ENCODE measurements around the gene RPIA. TPM values are rescaled to one million over a fixed set of nuclear protein-coding genes. Genes with fewer than 3 reads are reported as not detected.
A peak's percentile ranks its signal among the peaks of the same experiment; 100 is the strongest.

The RPIA gene
- total and polyA plus RNA-seq, 9 of the 15 experiments (the other 6 are each of a cell fraction or from before 2014, with no cell fraction given): 7.8 to 41.2 (median 25.8) TPM

- TF ChIP-seq FOXM1 (IDR thresholded peaks at IDR 0.05; ENCODE audit: low read depth): peak; percentile 47; the same call in 1 of the 2 replicates
- TF ChIP-seq FOXM1 (CRISPR knock-in tag; IDR thresholded peaks at IDR 0.05; ENCODE audit: low read depth): no peak
- TF ChIP-seq CHD2 (IDR thresholded peaks at IDR 0.05; ENCODE audit: low read depth, low read length): peak; percentile 60; the same call in 1 of the 2 replicates
- no peak for TF ChIP-seq NR3C1 (CRISPR knock-in tag; IDR thresholded peaks at IDR 0.05)
- TF ChIP-seq TEAD4 (IDR thresholded peaks at IDR 0.05; ENCODE audit: low read length): peak; percentile 69
- TF ChIP-seq TEAD4 (CRISPR knock-in tag; IDR thresholded peaks at IDR 0.05; ENCODE audit: borderline replicate concordance): no peak
- peak; percentile 17; the same call in 1 of the 2 replicates for TF ChIP-seq SMARCC2 (IDR thresholded peaks at IDR 0.05; ENCODE audit: low read depth)
- TF ChIP-seq THRB (CRISPR knock-in tag; conservative IDR thresholded peaks at IDR 0.05): no peak
- peak; percentile 64 for TF ChIP-seq MEIS2 (IDR thresholded peaks at IDR 0.05; ENCODE audit: partially characterized antibody)
- no peak for TF ChIP-seq SUPT5H (IDR thresholded peaks at IDR 0.05)
- TF ChIP-seq EP300 (IDR thresholded peaks at IDR 0.05; ENCODE audit: low read length): peak; percentile 13
- peak; percentile 47; the same call in 1 of the 2 replicates for TF ChIP-seq HDAC2 (IDR thresholded peaks at IDR 0.05)
- TF ChIP-seq CHAMP1 (IDR thresholded peaks at IDR 0.05): peak; percentile 76; the same call in 1 of the 2 replicates
- TF ChIP-seq KDM1A (IDR thresholded peaks at IDR 0.05): peak; percentile 5 to 39; a peak in 1 of 4 replicates
- peak; percentile 75 for TF ChIP-seq SMARCE1 (IDR thresholded peaks at IDR 0.05)
- TF ChIP-seq SMARCA4 (IDR thresholded peaks at IDR 0.05): peak; percentile 60; the same call in 1 of the 2 replicates
- 0 out of 2 replicates have a peak, but pooled peaks have one; percentile 18 for TF ChIP-seq ZEB2 (IDR thresholded peaks at IDR 0.05)
- peak; percentile 78 for TF ChIP-seq CBFA2T3 (IDR thresholded peaks at IDR 0.05)
- TF ChIP-seq EGR1 (conservative IDR thresholded peaks at IDR 0.05): no peak
Observed at GRCh38 chr2:88673363-88673762, 18.1 kb upstream of the RPIA start (continued).
